ENCODE results near the gene ABCA2.
A peak's percentile ranks its signal among the peaks of the same experiment; 100 is the strongest.
"Not testable (repeated sequence)": the region's sequence is repeated elsewhere in the genome, so short reads cannot be mapped to it uniquely, and the experiment has no call there.

ABCA2 gene

DNA sequence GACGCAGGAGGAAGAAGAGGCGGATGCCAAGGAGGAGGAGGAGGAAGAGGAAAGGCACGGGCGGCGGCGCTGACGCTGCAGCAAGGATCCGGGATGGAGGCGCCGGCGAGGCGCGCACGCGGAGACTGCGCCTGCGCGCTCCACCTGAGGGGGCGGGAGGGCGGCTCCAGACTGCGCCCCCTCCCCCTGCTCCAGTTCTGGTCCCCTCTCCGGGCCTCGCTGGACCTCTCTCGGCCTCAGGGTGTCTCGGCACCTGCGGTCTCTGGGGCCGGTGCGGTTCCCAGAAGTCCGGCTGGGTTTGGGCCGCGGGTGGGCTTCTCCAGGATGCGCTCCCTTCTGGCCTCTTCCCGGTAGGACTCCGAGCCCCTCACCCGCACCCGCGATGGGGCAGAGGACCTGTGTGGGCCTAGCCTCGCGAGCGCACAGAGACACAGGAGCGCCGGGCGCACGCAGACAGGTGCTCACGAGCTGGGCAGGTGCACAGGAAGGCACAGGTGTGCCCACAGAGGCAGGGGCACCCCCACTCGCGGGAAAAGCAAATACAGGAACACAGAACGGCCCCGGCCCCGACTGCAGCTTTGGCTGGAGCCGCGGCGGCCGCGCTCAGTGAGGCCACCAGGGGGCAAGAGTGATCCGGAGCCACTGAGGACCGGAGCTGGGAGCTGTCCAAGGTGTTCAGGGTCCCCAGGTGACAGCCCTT lies 18.2 kb upstream of the ABCA2 start, which contains the start of gene NPDC1:
NPDC1 (minus strand) TSS at position 90 of the 700 bp plus-strand sequence. CDS start 188 bp downstream, outside the sequence.
- DNase-seq: peak; percentile 73

- DNase-seq: no peak
Observed at GRCh38 chr9:137045294-137046087, 17.5 kb upstream of the ABCA2 start.

- no peak for DNase-seq
Observed at GRCh38 chr9:137044502-137045177, 16.6 kb upstream of the ABCA2 start.

- no peak for DNase-seq
Observed at GRCh38 chr9:137044037-137044436, 16.0 kb upstream of the ABCA2 start.

DNA sequence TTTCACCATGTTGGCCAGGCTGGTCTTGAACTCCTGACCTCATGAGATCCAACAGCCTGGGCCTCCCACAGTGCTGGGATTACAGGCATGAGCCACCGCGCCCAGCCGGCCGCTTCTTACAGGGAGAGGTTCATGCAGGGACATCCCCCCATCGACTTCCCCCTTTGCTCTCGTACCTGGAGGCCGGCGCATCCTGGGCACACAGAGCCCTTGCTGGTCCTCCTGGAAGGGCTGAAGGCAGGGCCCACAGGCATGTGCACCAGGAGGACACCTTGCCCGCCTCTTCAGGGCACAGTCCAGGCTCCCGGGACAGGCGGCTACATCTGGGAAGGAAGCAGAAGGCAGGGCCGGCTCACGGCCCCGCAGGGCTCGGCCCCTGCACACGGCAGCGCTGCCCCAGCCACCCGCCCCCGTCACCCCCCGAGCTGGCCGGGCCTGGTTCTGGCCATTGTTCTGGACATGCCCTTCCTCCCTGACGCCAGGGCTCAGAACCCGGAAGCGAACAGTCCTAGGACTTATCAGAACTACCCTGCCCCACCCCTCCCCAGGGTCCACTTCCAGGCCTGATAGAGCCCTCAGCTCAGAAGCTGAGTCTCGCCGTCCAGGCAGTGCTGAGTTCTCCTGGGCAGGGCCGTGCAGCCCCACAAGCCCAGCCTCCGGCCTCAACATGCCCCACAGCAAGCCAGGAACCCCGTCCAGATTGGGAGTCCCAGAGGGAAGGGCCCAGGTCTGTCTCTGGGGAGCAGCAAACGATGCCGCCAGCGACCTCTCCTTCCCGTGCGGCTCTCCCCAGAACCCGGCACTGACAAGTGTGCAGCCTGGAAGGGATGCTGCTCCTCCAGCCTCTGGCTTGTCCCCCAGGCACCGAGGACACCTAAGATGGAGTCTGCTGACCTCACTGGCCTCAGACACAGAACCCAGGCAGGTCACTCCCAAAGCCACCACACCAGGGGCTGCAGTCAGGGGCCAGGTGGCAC lies 15.0 kb upstream of the ABCA2 start:
- DNase-seq: no peak

- DNase-seq: no peak
Observed at GRCh38 chr9:137041124-137041523, 13.1 kb upstream of the ABCA2 start.

DNA sequence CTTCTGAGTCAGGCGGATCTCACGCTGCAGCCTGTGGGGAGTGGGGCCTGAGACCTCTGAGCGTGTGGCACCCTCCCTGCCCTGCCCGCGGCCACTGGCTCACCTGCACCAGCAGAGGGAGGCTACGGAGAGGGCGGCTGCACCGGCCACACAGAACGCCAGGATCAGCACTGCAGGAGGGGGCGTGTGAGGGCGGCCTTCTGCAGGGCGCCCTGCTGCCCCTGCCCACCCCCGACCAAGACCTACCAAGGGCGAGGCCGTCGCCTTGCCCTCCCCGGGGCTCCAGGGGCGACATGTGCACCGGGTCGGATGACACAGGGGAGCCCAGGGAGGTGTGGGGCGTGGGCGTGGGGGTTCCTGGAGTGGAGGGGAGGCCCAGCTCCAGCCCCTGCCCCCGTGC lies 12.5 kb upstream of the ABCA2 start:
- DNase-seq: no peak

- DNase-seq: no peak
Observed at GRCh38 chr9:137039611-137040366, 11.8 kb upstream of the ABCA2 start.

- no peak for DNase-seq
Observed at GRCh38 chr9:137038916-137039315, 10.9 kb upstream of the ABCA2 start.

- DNase-seq: peak; percentile 34
Observed at GRCh38 chr9:137037483-137037882, 9.4 kb upstream of the ABCA2 start.

DNA sequence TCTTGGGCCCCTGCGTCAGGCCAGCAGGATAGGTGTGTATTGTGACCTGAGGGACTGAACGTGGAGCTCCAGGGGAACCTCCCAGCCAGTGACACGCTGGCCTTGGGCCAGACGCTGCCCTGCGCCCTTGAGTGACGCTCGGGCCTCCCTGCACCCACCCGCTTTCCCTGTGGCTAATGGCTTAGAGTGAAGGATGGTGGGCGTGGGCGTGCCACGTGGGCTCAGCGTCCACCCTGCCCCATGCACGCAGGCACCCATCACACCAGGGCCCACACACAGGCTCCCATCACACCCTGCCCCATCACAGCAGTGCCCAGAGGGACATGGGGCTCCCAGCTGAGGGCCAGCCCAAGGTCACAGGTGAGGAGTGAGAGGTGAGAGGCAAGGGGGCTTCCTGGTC lies 9.0 kb upstream of the ABCA2 start:
- no peak for DNase-seq

- DNase-seq: no peak
Observed at GRCh38 chr9:137035937-137036336, 7.9 kb upstream of the ABCA2 start.

DNA sequence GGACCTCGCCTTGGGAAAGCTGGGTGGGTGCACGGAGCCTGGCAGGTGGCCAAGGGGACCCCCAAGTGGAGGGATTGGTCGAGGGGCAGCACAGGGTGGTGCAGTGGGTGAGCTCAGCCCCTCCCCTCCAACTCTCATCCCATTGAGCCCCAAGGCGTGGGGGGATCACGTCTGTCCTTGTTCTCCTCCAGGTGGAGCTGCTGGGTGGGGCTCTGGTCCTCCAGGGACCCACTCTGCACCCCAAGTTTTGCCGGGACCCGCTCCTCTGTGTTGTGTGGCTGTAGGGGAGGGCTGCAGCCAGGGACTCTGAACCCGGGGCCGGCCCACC lies 7.4 kb upstream of the ABCA2 start:
- no peak for DNase-seq

DNA sequence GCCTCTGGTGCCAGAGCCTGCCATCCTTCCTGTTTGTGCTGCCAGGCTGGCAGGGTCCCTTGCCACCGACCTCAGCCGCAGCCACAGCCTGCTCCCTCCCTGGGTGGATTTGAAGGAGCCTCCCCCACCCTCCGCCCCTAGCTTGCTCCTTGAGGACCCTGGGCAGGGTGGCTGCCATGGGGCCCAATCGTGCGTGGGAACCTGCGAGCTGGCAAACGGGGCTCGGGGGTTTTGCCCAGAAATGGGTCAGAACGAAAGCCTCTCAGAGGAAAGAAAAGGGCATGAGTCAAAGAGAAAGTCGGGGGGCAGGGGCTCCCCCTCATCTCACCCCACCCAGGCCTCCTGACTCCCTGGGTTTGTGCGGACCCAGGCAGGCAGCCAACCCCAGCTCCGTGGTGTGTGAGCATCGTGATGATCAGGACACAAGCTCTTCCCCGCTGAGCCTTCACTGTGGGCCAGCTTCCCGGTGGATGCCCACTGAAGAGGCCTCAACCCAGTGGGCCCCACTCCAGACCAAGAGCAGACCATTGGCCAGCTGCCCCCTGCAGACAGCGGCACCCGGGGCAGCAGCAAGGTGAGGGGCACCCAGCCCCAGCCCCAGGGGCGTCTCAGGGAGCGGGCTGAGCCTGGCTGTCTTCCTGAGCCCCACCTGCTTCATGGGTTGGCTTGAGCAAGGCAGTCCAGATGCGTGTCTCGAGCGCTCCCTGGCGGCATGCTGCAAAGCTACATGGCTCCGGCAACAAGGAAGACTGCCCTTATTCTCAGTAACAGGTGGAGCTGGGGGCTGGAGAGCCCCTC lies 6.9 kb upstream of the ABCA2 start:
- peak; percentile 84 for DNase-seq

DNA sequence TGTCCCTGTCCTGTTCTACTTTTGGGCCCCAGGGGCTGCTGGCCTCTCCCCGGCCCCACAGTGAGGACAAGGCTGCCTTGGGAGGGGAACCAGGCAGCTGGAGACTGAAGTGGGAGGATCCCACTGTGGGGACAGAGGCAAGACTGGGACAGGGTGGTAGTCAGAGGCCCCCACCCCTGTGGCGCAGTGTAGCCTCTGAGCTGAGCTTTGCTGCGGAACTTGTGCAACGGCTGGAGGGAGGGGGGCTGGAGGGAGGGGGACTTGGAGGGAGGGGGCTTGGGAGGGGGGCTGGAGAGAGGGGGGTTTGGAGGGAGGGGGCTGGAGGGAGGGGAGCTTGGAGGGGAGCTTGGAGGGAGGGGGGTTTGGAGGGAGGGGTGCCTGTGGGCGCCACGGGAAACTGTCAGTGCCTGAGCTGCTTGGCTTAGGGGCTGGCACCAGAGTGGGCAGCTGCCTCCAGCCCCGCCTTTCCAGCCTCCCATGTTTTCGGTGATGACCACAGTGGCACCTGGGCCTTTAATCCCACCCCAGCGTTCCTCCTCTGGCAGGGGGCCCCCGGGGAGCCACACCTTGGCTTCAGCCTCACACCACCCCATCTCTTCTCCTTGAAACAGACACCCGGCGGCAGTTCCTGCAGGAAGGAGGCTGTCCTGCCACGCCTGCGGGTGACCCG lies 6.1 kb upstream of the ABCA2 start:
- DNase-seq: no peak

GRCh38 chr9:137033481-137033880 lies 5.4 kb upstream of the ABCA2 start:
- not testable (repeated sequence) for DNase-seq

- DNase-seq: no peak
Observed at GRCh38 chr9:137032858-137033257, 4.8 kb upstream of the ABCA2 start.

GRCh38 chr9:137031904-137032640 lies 4.0 kb upstream of the ABCA2 start, which contains the start of gene FUT7:
Gene FUT7, minus strand, starts transcription at chr9:137032088. Its CDS starts 97 bp downstream, at chr9:137031991.
- no peak for DNase-seq
